Kidney (tissue), 14 donors: ENCODE results near the gene EIF2A. TPM values are rescaled to one million over a fixed set of nuclear protein-coding genes. Genes with fewer than 3 reads are reported as not detected.

Experiments used
- DNase-seq, 5 donors: peaks; one replicate each; pipeline ENCODE4 v3.0.0-alpha.2; 2013 to 2020
- FAIRE-seq: peaks from 2 replicates; lab custom pipeline; 2012; peaks lifted over from hg19 to GRCh38; lab: Jason Lieb, UNC
- H3K27ac ChIP-seq, 2 donors: one replicate each; pipeline ENCODE4 v1.7.0; 2013; ENCODE audit warnings: low read depth in 2 of 2, low read length in 2 of 2, inconsistent platforms in 1 of 2
- H3K27me3 ChIP-seq: one replicate; pipeline ENCODE4 v1.7.1; 2013; ENCODE audit warnings: low read length, inconsistent platforms; ENCODE audit not compliant: control insufficient read depth, insufficient read depth
- H3K36me3 ChIP-seq, 3 donors: one replicate each; pipeline versions ENCODE4 v1.7.0 to v1.7.1; 2013; ENCODE audit warnings: low read length in 3 of 3, control low read depth in 1 of 3, inconsistent platforms in 1 of 3; ENCODE audit not compliant: insufficient read depth in 3 of 3, control insufficient read depth in 2 of 3
- H3K4me1 ChIP-seq, 3 donors: one replicate each; pipeline versions ENCODE4 v1.7.0 to v1.7.1; 2013; ENCODE audit warnings: low read length in 3 of 3, inconsistent platforms in 1 of 3, low read depth in 1 of 3; ENCODE audit not compliant: control insufficient read depth in 2 of 3, insufficient read depth in 2 of 3
- H3K4me3 ChIP-seq, 3 donors: one replicate each; pipeline versions ENCODE4 v1.7.0 to v1.8.1; 2013; ENCODE audit warnings: low read length in 3 of 3, control low read depth in 1 of 3, inconsistent platforms in 1 of 3
- H3K9ac ChIP-seq, 3 donors: one replicate each; pipeline versions ENCODE4 v1.7.0 to v1.7.1; 2013; ENCODE audit warnings: low read length in 3 of 3, control low read depth in 1 of 3, inconsistent platforms in 1 of 3
- H3K9me3 ChIP-seq, 3 donors: one replicate each; pipeline versions ENCODE4 v1.7.0 to v1.7.1; 2013; ENCODE audit warnings: low read length in 3 of 3, control low read depth in 1 of 3, inconsistent platforms in 1 of 3; ENCODE audit not compliant: control insufficient read depth in 2 of 3, insufficient read depth in 1 of 3
- intact Hi-C: fragments of 100-400 bp; cut with DNase I; formaldehyde crosslinking; loops from one replicate; pipeline ENCODE4 v1.11.1; 2022
- polyA plus RNA-seq: library from polyadenylated mRNA; stranded (reverse); fragments of 350-450 nt; fragmentation: Illumina TruSeq; extraction: RNeasy Lipid Tissue Mini Kit (QIAGEN cat#74804); gene quantifications from one replicate; pipeline ENCODE4 v1.2.3, GENCODE V29; 2014; ENCODE audit warnings: low read depth, low replicate concordance; ENCODE audit not compliant: insufficient read depth
- total RNA-seq: library from RNA; stranded (reverse); fragmentation: NEBNext Ultra II Directional; extraction: Animal tissue kit (Norgen Biotek cat#: 25700); gene quantifications from one replicate; pipeline ENCODE4 v1.2.1, GENCODE V29; 2021
- TF ChIP-seq, protein P1 (sequence below): IDR thresholded peaks from 3 replicates; pipeline ENCODE4 v1.5.1; 2012; ENCODE audit warnings: mild to moderate bottlenecking, moderate library complexity, borderline replicate concordance; ENCODE audit not compliant: insufficient read depth; ENCODE audit errors: extremely low read depth
- donor health status: control.
- donor health status: control.
- donor health status: control.
- donor health status: control.
- donor health status: control.
- donor health status: DM: yes; HTN: yes; CAD: no.
- donor health status: Normal renal cell carcinoma (clear cell type).

Gene EIF2A
- total and polyA plus RNA-seq, 2 donors from 2014 or later = 48.2 to 70.5 TPM

DNA sequence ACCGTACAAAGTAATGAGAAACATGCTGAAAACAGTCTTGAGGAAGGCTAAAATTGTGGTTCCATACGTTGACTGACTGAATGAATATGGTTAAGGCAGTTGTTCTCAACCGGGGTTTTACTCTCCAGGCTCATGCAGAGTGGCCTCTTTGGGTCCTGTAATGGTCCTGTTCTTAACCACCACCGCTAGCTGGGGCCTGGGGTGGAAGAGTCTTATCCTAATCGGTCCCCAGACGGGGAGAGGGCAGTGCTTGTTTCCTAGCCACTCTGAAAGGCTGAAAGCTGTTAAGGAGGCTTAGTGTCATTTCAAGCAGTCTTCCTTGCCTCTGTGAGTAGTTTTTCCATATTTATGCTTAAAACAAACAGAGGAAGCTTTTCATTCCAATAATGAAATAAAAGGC lies 88.5 kb downstream of the EIF2A start:
- Histone ChIP-seq H3K36me3 (peaks cover 0 to 4% (median 0%) of the 10 kb centered on the region in 3 donors), H3K9ac (no peak overlapping the region), H3K4me1 (peaks cover 0 to 2% (median 0%) of the 10 kb centered on the region in 3 donors), H3K27ac (no peak overlapping the region), H3K27me3 (no peaks in the 10 kb centered on the region), H3K9me3 (no peaks in the 10 kb centered on the region), H3K4me3 (no peak overlapping the region)
- DNase-seq = no peak
- TF ChIP-seq, protein P1, sequence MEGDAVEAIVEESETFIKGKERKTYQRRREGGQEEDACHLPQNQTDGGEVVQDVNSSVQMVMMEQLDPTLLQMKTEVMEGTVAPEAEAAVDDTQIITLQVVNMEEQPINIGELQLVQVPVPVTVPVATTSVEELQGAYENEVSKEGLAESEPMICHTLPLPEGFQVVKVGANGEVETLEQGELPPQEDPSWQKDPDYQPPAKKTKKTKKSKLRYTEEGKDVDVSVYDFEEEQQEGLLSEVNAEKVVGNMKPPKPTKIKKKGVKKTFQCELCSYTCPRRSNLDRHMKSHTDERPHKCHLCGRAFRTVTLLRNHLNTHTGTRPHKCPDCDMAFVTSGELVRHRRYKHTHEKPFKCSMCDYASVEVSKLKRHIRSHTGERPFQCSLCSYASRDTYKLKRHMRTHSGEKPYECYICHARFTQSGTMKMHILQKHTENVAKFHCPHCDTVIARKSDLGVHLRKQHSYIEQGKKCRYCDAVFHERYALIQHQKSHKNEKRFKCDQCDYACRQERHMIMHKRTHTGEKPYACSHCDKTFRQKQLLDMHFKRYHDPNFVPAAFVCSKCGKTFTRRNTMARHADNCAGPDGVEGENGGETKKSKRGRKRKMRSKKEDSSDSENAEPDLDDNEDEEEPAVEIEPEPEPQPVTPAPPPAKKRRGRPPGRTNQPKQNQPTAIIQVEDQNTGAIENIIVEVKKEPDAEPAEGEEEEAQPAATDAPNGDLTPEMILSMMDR = no peak
- FAIRE-seq = no peak
- intact Hi-C loops = no loop called here

DNA sequence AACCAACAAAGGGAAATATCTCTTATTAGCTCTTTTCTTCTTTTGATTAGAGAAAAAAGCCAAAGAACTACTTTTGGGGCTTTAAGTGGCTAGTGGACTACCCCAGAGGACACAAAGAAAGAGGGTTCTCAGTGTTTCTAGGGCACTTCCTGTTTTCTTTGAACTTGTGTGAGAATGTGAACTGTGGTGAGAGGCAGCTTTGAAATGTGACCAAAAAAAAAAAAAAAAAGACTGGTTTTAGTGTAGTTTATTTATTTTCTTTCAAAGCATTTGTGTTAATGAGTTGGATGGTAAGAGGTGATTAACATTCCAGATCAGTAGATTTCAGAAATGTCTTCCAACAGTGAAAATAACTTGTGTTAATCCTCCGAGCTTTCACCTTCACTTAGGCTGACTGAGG lies 88.9 kb downstream of the EIF2A start:
- Histone ChIP-seq H3K9ac (no peak overlapping the region), H3K4me3 (no peak overlapping the region), H3K36me3 (peaks cover 0 to 4% (median 0%) of the 10 kb centered on the region in 3 donors), H3K9me3 (no peaks in the 10 kb centered on the region), H3K27ac (no peak overlapping the region), H3K4me1 (peaks cover 0 to 2% (median 0%) of the 10 kb centered on the region in 3 donors), H3K27me3 (no peaks in the 10 kb centered on the region)
- FAIRE-seq (no peak), DNase-seq (peak in 1 of 5 donors; percentile 9)
- TF ChIP-seq, protein P1 = no peak
- intact Hi-C loops = no loop called here

Other genes with a start within 250 kb of the EIF2A start
- 25.3 TPM for gene TSC22D2, start 138.5 kb upstream of the EIF2A start, total RNA-seq
- gene TSC22D2, start 138.5 kb upstream of the EIF2A start, polyA plus RNA-seq = 13.4 TPM
- 90.3 TPM for gene SERP1, start 291 bp upstream of the EIF2A start, total RNA-seq
- gene SERP1, start 291 bp upstream of the EIF2A start, polyA plus RNA-seq = 84.0 TPM
- 116 TPM for gene SELENOT, start 56.5 kb downstream of the EIF2A start, total RNA-seq
- 120 TPM for gene SELENOT, start 56.5 kb downstream of the EIF2A start, polyA plus RNA-seq
- 0.19 TPM for gene ERICH6, start 157.1 kb downstream of the EIF2A start, total RNA-seq
- gene ERICH6, start 157.1 kb downstream of the EIF2A start, polyA plus RNA-seq = not detected
- gene SIAH2, start 216.4 kb downstream of the EIF2A start, total RNA-seq = 24.6 TPM
- 16.9 TPM for gene SIAH2, start 216.4 kb downstream of the EIF2A start, polyA plus RNA-seq